ENCODE results near the gene PHOSPHO1. TPM values are rescaled to one million over a fixed set of nuclear protein-coding genes. Genes with fewer than 3 reads are reported as not detected.
A peak's percentile ranks its signal among the peaks of the same experiment; 100 is the strongest.

Gene PHOSPHO1
- total RNA-seq, 4 donors from 2014 or later: 1.7 TPM; not detected in 3

- 3 to 6% methylated on average over 16 to 21 of the region's 21 CpGs for WGBS, 2 donors
- H3K27me3 ChIP-seq: no peaks in the 10 kb centered on the region
- DNase-seq: peak; percentile 88
- no peaks in the 10 kb centered on the region for H3K36me3 ChIP-seq
- TF ChIP-seq POLR2A (IDR thresholded peaks at IDR 0.05): peak in 1 of 2 donors; percentile 68
- TF ChIP-seq CTCF (IDR thresholded peaks at IDR 0.05): no peak
- intact Hi-C loops (cut with DNase I): loop anchor here (5.0 kb wide), 1 partner anchor 34 kb away; no protein-coding TSS in a partner anchor
- H3K9me3 ChIP-seq: no peaks in the 10 kb centered on the region
- peak overlapping the region in 2 of 3 donors; percentile 35 to 57 for H3K4me3 ChIP-seq (replicated peaks in 1 of 3)
- H3K4me1 ChIP-seq: peaks cover 7 to 13% of the 10 kb centered on the region in 2 donors
- peak overlapping the region; percentile 99 to 100 (median 99) for H3K27ac ChIP-seq
Observed at GRCh38 chr17:49193513-49194296, 36.9 kb downstream of the PHOSPHO1 start.

GRCh38 chr17:49191917-49192741 lies 38.5 kb downstream of the PHOSPHO1 start:
- no peaks in the 10 kb centered on the region for H3K36me3 ChIP-seq
- H3K4me3 ChIP-seq (replicated peaks in 1 of 3): peak overlapping the region in 2 of 3 donors; percentile 27 to 57
- H3K27me3 ChIP-seq: no peaks in the 10 kb centered on the region
- H3K4me1 ChIP-seq: peaks cover 1 to 5% of the 10 kb centered on the region in 2 donors
- peak; percentile 93 for DNase-seq
- intact Hi-C loops (cut with DNase I): loop anchor here (5.0 kb wide), 1 partner anchor 35 kb away; no protein-coding TSS in a partner anchor
- H3K9me3 ChIP-seq: no peaks in the 10 kb centered on the region
- peak overlapping the region; percentile 99 to 100 (median 99) for H3K27ac ChIP-seq
- peak in 3 of 6 experiments; percentile 19 to 41 (median 37) for TF ChIP-seq CTCF (IDR thresholded peaks at IDR 0.05)
- TF ChIP-seq POLR2A (IDR thresholded peaks at IDR 0.05): peak in 1 of 2 donors; percentile 37
- WGBS, 2 donors: 1% methylated on average over 27 to 37 of the region's 53 CpGs

- intact Hi-C loops (cut with DNase I): loop anchor here (5.0 kb wide), 1 partner anchor 36 kb away; no protein-coding TSS in a partner anchor
- Histone ChIP-seq H3K27me3 (no peaks in the 10 kb centered on the region), H3K4me1 (peaks cover 0 to 5% of the 10 kb centered on the region in 2 donors), H3K27ac (peak overlapping the region; percentile 99 to 100 (median 99)), H3K9me3 (no peaks in the 10 kb centered on the region), H3K36me3 (no peaks in the 10 kb centered on the region), H3K4me3 (replicated peaks in 1 of 3) (peak overlapping the region in 2 of 3 donors; percentile 27 to 57)
- WGBS, 2 donors: 8 to 11% methylated on average over 8 of the region's 8 CpGs
- TF ChIP-seq POLR2A (IDR thresholded peaks at IDR 0.05) (no peak), CTCF (IDR thresholded peaks at IDR 0.05) (no peak)
- no peak for DNase-seq
Observed at GRCh38 chr17:49191409-49191916, 39.1 kb downstream of the PHOSPHO1 start.

- H3K4me3 ChIP-seq (replicated peaks in 1 of 3): no peak overlapping the region
- H3K27ac ChIP-seq: peak overlapping the region in 1 of 3 donors; percentile 30
- H3K27me3 ChIP-seq: no peaks in the 10 kb centered on the region
- intact Hi-C loops (cut with DNase I): loop anchor here (5.0 kb wide), 1 partner anchor 36 kb away; no protein-coding TSS in a partner anchor
- 71 to 81% methylated on average over 4 of the region's 4 CpGs for WGBS, 2 donors
- DNase-seq: no peak
- no peaks in the 10 kb centered on the region for H3K36me3 ChIP-seq
- no peaks in the 10 kb centered on the region for H3K9me3 ChIP-seq
- TF ChIP-seq POLR2A (IDR thresholded peaks at IDR 0.05) (no peak), CTCF (IDR thresholded peaks at IDR 0.05) (no peak)
- H3K4me1 ChIP-seq: peaks cover 0 to 5% of the 10 kb centered on the region in 2 donors
Observed at GRCh38 chr17:49190932-49191331, 39.7 kb downstream of the PHOSPHO1 start.

Measured in thyroid gland (tissue), 4 donors.